GM21723 (cell line): Measurements from ENCODE around the gene VAX1.
"Not testable (repeated sequence)": the region's sequence is repeated elsewhere in the genome, so short reads cannot be mapped to it uniquely, and the experiment has no call there.

Experiments
- ATAC-seq: cut with Tn5 transposase; IDR thresholded peaks from one replicate; pipeline ENCODE4 v1.9.1; 2021; ENCODE audit warnings: mild to moderate bottlenecking, moderate library complexity; ENCODE audit not compliant: unreplicated experiment

Gene VAX1

DNA sequence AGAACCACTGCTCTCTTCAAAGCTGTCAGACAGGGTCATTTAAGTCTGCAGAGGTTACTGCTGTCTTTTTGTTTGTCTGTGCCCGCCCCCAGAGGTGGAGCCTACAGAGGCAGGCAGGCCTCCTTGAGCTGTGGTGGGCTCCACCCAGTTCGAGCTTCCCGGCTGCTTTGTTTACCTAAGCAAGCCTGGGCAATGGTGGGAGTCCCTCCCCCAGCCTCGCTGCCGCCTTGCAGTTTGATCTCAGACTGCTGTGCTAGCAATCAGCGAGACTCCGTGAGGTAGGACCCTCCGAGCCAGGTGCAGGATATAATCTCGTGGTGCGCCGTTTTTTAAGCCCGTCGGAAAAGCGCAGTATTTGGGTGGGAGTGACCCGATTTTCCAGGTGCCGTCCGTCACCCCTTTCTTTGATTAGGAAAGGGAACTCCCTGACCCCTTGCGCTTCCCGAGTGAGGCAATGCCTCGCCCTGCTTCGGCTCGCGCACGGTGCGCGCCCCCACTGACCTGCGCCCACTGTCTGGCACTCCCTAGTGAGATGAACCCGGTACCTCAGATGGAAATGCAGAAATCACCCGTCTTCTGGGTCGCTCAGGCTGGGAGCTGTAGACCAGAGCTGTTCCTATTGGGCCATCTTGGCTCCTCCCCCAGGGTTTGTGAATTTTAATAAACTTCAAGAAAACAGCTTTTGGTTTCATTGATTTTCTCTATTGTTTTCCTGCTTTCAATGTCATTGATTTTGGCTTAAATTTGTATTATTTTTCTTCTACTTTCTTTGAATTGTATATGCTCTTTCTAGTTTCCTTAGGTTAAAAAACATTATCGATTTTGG is 53.4 kb downstream of the VAX1 start:
- not testable (repeated sequence) for ATAC-seq
